ENCODE data around the gene SLC6A3. TPM values are rescaled to one million over a fixed set of nuclear protein-coding genes. Genes with fewer than 3 reads are reported as not detected.

Gene SLC6A3
- total and polyA plus RNA-seq, 2 donors (not counting 1 experiment from before 2014, with no cell fraction given), result 0.01 to 0.15 TPM

GRCh38 chr5:1448511-1449011, 3.3 kb upstream of the SLC6A3 start:
- H3K4me2 ChIP-seq (replicated peaks; ENCODE audit: low read depth, low read length, poor library complexity, severe bottlenecking), result no peak overlapping the region
- no peaks in the 10 kb centered on the region for H3K79me2 ChIP-seq (ENCODE audit: control insufficient read depth, insufficient read depth, low read length)
- CTCF ChIA-PET, result no interaction called here
- H3K27ac ChIP-seq (ENCODE audit: low read length in 2 of 2), result no peak overlapping the region
- peaks cover 7 to 13% (median 11%) of the 10 kb centered on the region in 3 donors for H3K9me3 ChIP-seq (ENCODE audit: control extremely low read depth in 1 of 3, control insufficient read depth in 2 of 3, insufficient read depth in 1 of 3, low read length in 2 of 3)
- ATAC-seq (ENCODE audit: low read depth) (no peak), DNase-seq (no peak)
- Mint-ChIP-seq H3K27me3 (peaks cover 33% of the 10 kb centered on the region), H3K4me1 (peaks cover 15% of the 10 kb centered on the region), H3K27ac (no peak overlapping the region), H3K9me3 (ENCODE audit: insufficient read depth) (peaks cover 5% of the 10 kb centered on the region), H3K4me3 (no peak overlapping the region)
- no peaks in the 10 kb centered on the region for H4K20me1 ChIP-seq (ENCODE audit: control insufficient read depth, insufficient read depth, low read length, poor library complexity, severe bottlenecking)
- WGBS (ENCODE audit: insufficient coverage), result 73% methylated on average over 5 of the region's 5 CpGs
- intact Hi-C loops (cut with micrococcal nuclease), result no loop called here
- no peak overlapping the region for H3K9ac ChIP-seq (ENCODE audit: low read length)
- H2AFZ ChIP-seq (ENCODE audit: insufficient read depth, low read depth, low read length, poor library complexity, severe bottlenecking), result no peak overlapping the region
- TF ChIP-seq EZH2 (IDR thresholded peaks at IDR 0.05; ENCODE audit: borderline replicate concordance, insufficient read depth, low read depth, low read length, poor library complexity, severe bottlenecking), result no peak
- TF ChIP-seq CTCF (IDR thresholded peaks at IDR 0.05), result no peak
- peaks cover 18 to 23% of the 10 kb centered on the region in 2 donors for H3K4me1 ChIP-seq (ENCODE audit: control insufficient read depth in 2 of 2, insufficient read depth in 2 of 2, low read length in 2 of 2)
- no peak overlapping the region for H3K4me3 ChIP-seq (ENCODE audit: control extremely low read depth in 1 of 5, extremely low read depth in 1 of 5, insufficient read depth in 1 of 5, low read depth in 2 of 5, low read length in 4 of 5)
- H3K27me3 ChIP-seq (replicated peaks in 1 of 4; ENCODE audit: control extremely low read depth in 1 of 4, control insufficient read depth in 3 of 4, insufficient read depth in 4 of 4, low read length in 3 of 4), result peaks cover 0 to 32% (median 15%) of the 10 kb centered on the region in 4 experiments
- POLR2A ChIA-PET, result no interaction called here
- no peaks in the 10 kb centered on the region for H3K36me3 ChIP-seq (replicated peaks in 1 of 2; ENCODE audit: control extremely low read depth in 1 of 2, control insufficient read depth in 1 of 2, extremely low read depth in 1 of 2, insufficient read depth in 2 of 2, low read length in 1 of 2)

- Mint-ChIP-seq H3K9me3 (ENCODE audit: insufficient read depth) (no peaks in the 10 kb centered on the region), H3K4me3 (no peak overlapping the region), H3K4me1 (peaks cover 20% of the 10 kb centered on the region), H3K27me3 (peaks cover 39% of the 10 kb centered on the region), H3K27ac (no peak overlapping the region)
- ChIA-PET POLR2A (no interaction called here), CTCF (no interaction called here)
- Histone ChIP-seq H3K27me3 (replicated peaks in 1 of 4; ENCODE audit: control extremely low read depth in 1 of 4, control insufficient read depth in 3 of 4, insufficient read depth in 4 of 4, low read length in 3 of 4) (peaks cover 0 to 40% (median 21%) of the 10 kb centered on the region in 4 experiments), H4K20me1 (ENCODE audit: control insufficient read depth, insufficient read depth, low read length, poor library complexity, severe bottlenecking) (no peaks in the 10 kb centered on the region), H3K4me3 (ENCODE audit: control extremely low read depth in 1 of 5, extremely low read depth in 1 of 5, insufficient read depth in 1 of 5, low read depth in 2 of 5, low read length in 4 of 5) (no peak overlapping the region), H3K4me2 (replicated peaks; ENCODE audit: low read depth, low read length, poor library complexity, severe bottlenecking) (no peak overlapping the region), H3K36me3 (replicated peaks in 1 of 2; ENCODE audit: control extremely low read depth in 1 of 2, control insufficient read depth in 1 of 2, extremely low read depth in 1 of 2, insufficient read depth in 2 of 2, low read length in 1 of 2) (no peaks in the 10 kb centered on the region), H3K4me1 (ENCODE audit: control insufficient read depth in 2 of 2, insufficient read depth in 2 of 2, low read length in 2 of 2) (peaks cover 19 to 31% of the 10 kb centered on the region in 2 donors), H2AFZ (ENCODE audit: insufficient read depth, low read depth, low read length, poor library complexity, severe bottlenecking) (no peak overlapping the region), H3K9ac (ENCODE audit: low read length) (no peak overlapping the region), H3K9me3 (ENCODE audit: control extremely low read depth in 1 of 3, control insufficient read depth in 2 of 3, insufficient read depth in 1 of 3, low read length in 2 of 3) (peaks cover 2 to 15% (median 6%) of the 10 kb centered on the region in 3 donors), H3K79me2 (ENCODE audit: control insufficient read depth, insufficient read depth, low read length) (no peaks in the 10 kb centered on the region), H3K27ac (ENCODE audit: low read length in 2 of 2) (no peak overlapping the region)
- intact Hi-C loops (cut with micrococcal nuclease), result no loop called here
- WGBS (ENCODE audit: insufficient coverage), result 44% methylated on average over 10 of the region's 16 CpGs
- no peak for TF ChIP-seq EZH2 (IDR thresholded peaks at IDR 0.05; ENCODE audit: borderline replicate concordance, insufficient read depth, low read depth, low read length, poor library complexity, severe bottlenecking)
- TF ChIP-seq CTCF (IDR thresholded peaks at IDR 0.05), result no peak
- DNase-seq, result no peak
- ATAC-seq (ENCODE audit: low read depth), result no peak
Measured at GRCh38 chr5:1447671-1448361, 2.6 kb upstream of the SLC6A3 start.

Data from B cell (primary cell).